ENCODE results near the gene GUCY1A1. TPM values are rescaled to one million over a fixed set of nuclear protein-coding genes. Genes with fewer than 3 reads are reported as not detected.

The GUCY1A1 gene, protein sequence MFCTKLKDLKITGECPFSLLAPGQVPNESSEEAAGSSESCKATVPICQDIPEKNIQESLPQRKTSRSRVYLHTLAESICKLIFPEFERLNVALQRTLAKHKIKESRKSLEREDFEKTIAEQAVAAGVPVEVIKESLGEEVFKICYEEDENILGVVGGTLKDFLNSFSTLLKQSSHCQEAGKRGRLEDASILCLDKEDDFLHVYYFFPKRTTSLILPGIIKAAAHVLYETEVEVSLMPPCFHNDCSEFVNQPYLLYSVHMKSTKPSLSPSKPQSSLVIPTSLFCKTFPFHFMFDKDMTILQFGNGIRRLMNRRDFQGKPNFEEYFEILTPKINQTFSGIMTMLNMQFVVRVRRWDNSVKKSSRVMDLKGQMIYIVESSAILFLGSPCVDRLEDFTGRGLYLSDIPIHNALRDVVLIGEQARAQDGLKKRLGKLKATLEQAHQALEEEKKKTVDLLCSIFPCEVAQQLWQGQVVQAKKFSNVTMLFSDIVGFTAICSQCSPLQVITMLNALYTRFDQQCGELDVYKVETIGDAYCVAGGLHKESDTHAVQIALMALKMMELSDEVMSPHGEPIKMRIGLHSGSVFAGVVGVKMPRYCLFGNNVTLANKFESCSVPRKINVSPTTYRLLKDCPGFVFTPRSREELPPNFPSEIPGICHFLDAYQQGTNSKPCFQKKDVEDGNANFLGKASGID
- total RNA-seq: 0.12 and 0.77 TPM in 2 replicates

DNA sequence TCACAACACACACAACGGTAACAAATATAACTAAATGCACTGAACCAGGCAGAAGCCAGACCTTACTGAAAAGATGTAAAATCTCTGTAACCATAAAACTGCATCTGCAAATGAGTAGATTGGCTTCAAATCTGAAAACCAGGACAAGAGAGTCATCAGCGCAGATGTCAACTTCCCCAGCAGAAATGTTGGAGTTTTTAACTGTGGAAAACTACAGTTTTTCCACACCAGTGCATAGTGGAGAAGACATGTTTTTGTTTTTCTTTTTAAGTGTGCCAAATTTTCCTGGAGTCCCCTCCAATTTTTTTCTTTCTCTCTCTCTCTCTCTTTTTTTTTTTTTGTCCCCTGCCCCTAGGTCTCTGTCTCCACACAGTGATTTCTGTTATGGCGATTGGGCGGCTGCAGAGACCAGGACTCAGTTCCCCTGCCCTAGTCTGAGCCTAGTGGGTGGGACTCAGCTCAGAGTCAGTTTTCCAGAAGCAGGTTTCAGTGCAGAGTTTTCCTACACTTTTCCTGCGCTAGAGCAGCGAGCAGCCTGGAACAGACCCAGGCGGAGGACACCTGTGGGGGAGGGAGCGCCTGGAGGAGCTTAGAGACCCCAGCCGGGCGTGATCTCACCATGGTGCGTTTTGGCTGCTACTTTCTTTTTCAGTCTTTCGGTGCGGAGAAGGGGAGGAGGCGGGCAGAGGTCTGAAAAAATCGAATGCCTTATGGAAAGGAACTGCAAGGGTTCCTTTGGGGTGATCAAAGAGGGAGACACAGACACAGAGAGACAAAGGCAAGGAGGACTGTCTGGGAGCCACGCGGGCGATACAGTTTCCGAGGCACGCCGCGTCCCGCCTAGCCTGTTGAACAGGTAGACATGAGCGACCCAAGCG, at the start of gene GUCY1A1:
Gene GUCY1A1, plus strand, starts transcription at position 505 of the 878 bp plus-strand sequence. CDS start 30,020 bp downstream, outside the sequence.

DNA sequence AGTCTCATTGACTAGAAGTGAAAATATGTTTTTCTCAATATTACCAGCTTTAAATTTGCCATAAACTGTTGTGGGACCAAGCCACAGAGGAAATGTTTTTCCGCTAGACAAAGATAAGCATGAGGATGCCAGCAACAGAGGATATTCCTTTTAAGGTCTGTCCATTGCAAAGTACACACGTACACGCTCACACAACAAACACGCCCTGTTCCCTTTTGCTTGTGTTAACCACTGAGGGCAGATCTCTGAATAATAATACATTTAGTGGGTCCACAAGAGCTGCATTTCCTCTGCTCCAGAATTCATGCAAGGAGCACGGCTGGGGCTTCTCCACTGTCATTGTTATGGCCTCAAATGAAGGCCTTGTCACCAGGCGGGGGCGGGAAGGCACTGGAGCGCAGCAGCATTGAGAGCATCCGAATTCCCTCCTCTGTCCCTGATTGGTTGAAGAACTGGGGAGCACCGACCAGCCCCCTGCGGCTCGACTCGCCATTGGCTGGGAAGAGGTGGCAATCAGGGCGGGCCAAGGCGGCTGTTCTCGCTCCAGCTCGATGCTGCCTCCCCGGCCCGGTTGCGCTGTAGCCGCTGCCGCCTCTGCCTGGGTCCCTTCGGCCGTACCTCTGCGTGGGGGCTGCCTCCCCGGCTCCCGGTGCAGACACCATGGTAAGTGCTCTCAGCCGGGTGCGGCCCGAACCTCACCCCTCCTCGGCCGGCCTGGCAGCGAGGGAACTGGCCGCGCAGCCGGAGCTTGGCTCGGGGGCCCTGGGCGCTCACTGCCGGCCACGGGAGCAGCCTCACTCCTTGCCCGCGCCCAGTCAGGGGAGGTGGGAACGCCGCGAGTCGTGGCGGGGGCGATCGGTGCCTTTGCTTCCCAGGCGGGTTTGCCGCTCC, 92.1 kb downstream of the GUCY1A1 start, which contains the start of gene GUCY1B1:
Gene GUCY1B1, plus strand, starts transcription at position 541 of the 891 bp plus-strand sequence. Its CDS starts 120 bp downstream, at position 661.

Other genes starting within 250 kb of the GUCY1A1 start
- 1.4 and 3.4 TPM in 2 replicates for gene GUCY1B1, start 92.2 kb downstream of the GUCY1A1 start, total RNA-seq
- gene ASIC5, start 199.4 kb downstream of the GUCY1A1 start, total RNA-seq: not detected in 2 replicates
- gene TDO2, start 236.8 kb downstream of the GUCY1A1 start, total RNA-seq: not detected in 2 replicates